Effector CD8-positive, alpha-beta T cell (primary cell): Measurements from ENCODE around the gene TRMT6.

ENCODE experiments used
- DNase-seq: peaks from one replicate; lab custom pipeline; 2025; lab: John Stamatoyannopoulos, UW

Gene TRMT6

GRCh38 chr20:5899444-5899843, 50.9 kb downstream of the TRMT6 start:
- no peak for DNase-seq

DNA sequence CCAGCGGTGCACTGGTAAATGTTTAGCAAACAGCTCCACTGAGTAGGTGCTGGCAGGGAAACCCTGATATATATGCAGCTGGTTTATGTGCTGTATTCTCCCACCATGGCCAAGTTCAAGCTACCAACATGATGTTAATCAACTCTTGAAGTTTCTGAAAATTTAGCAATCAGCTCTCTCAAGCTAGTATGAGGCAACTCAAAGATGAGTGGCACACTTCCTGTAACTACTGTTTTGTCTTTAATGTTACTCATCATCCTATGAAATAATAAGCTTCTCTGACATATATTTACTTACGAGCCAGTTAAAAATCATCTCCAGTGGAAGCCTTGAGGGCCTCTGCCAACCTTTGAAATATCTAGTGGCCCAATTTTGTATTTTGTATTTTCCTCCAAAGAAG, 54.7 kb downstream of the TRMT6 start:
- DNase-seq, result no peak

GRCh38 chr20:5893621-5894020, 56.7 kb downstream of the TRMT6 start:
- no peak for DNase-seq

- no peak for DNase-seq
These were observed 57.3 kb downstream of the TRMT6 start for GRCh38 chr20:5893052-5893451.

GRCh38 chr20:5890773-5891441, 59.4 kb downstream of the TRMT6 start:
- DNase-seq, result no peak

DNA sequence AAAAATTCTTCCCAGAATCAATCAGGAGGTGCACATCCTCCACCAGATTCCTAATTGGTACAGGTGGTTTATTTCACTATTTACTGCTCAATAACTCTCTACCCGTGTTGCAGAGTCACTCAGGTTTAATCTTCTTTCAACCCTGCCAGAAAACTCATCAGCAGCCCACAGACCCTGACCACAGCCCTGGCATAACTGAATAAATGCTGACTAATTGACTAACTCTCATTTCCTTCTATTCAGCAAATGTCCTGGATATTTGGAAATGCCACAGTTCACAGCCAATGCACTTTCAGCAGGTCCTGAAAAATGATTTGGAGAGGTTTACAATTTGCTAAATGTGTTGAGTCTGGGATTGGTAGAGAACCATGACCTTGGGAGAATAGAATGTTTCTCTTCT, 62.3 kb downstream of the TRMT6 start:
- DNase-seq, result no peak

DNA sequence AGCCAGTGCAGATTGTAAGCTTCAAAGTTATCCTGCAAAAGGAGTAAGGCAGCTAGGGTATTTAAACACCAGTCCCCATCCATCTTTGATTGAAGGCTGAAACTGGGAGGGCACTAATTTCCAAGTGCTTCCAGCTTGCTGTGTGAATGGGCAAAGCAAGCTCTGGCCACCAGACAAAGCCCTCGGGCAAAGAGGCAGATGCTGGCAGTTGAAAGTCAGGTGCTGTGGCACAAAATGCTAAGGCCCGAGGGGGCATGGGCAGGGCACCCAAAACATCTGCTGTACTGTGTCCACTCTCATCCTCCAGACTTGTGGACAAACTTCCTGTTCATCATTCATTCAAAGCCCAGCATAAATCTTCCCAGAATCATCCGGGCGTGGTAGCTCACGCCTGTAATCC, 62.9 kb downstream of the TRMT6 start:
- no peak for DNase-seq
